ENCODE results near the gene WTIP. TPM values are rescaled to one million over a fixed set of nuclear protein-coding genes. Genes with fewer than 3 reads are reported as not detected.

WTIP gene
- total and polyA plus RNA-seq, 8 donors, result 0.29 to 12.9 (median 5.6) TPM

GRCh38 chr19:34559045-34559444 lies 77.5 kb downstream of the WTIP start:
- Histone ChIP-seq H3K4me3 (no peak overlapping the region), H3K4me1 (no peaks in the 10 kb centered on the region), H3K27ac (no peak overlapping the region), H3K27me3 (peaks cover 0 to 8% (median 5%) of the 10 kb centered on the region in 3 donors), H3K36me3 (no peaks in the 10 kb centered on the region), H3K9me3 (peaks cover 0 to 4% (median 0%) of the 10 kb centered on the region in 4 donors)
- 68 to 79% (median 71%) methylated on average over 11 to 12 of the region's 12 CpGs for WGBS, 5 donors
- TF ChIP-seq EP300 (IDR thresholded peaks at IDR 0.05) (no peak), POLR2AphosphoS5 (IDR thresholded peaks at IDR 0.05) (no peak), POLR2A (IDR thresholded peaks at IDR 0.05) (no peak)
- TF ChIP-seq, protein P1, sequence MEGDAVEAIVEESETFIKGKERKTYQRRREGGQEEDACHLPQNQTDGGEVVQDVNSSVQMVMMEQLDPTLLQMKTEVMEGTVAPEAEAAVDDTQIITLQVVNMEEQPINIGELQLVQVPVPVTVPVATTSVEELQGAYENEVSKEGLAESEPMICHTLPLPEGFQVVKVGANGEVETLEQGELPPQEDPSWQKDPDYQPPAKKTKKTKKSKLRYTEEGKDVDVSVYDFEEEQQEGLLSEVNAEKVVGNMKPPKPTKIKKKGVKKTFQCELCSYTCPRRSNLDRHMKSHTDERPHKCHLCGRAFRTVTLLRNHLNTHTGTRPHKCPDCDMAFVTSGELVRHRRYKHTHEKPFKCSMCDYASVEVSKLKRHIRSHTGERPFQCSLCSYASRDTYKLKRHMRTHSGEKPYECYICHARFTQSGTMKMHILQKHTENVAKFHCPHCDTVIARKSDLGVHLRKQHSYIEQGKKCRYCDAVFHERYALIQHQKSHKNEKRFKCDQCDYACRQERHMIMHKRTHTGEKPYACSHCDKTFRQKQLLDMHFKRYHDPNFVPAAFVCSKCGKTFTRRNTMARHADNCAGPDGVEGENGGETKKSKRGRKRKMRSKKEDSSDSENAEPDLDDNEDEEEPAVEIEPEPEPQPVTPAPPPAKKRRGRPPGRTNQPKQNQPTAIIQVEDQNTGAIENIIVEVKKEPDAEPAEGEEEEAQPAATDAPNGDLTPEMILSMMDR (IDR thresholded peaks at IDR 0.05), result no peak
- DNase-seq, result no peak
- intact Hi-C loops (cut with DNase I; ENCODE audit: low total_unique reads), result no loop called here

- Histone ChIP-seq H3K27ac (no peak overlapping the region), H3K4me3 (no peak overlapping the region), H3K4me1 (no peaks in the 10 kb centered on the region), H3K36me3 (no peaks in the 10 kb centered on the region), H3K9me3 (peaks cover 0 to 4% (median 0%) of the 10 kb centered on the region in 4 donors), H3K27me3 (peaks cover 0 to 7% (median 5%) of the 10 kb centered on the region in 3 donors)
- intact Hi-C loops (cut with DNase I; ENCODE audit: low total_unique reads), result no loop called here
- TF ChIP-seq POLR2AphosphoS5 (IDR thresholded peaks at IDR 0.05) (no peak), POLR2A (IDR thresholded peaks at IDR 0.05) (no peak), EP300 (IDR thresholded peaks at IDR 0.05) (no peak)
- TF ChIP-seq, protein P1 (IDR thresholded peaks at IDR 0.05), result no peak
- WGBS, 5 donors, result 39 to 46% (median 42%) methylated on average over 6 of the region's 6 CpGs
- DNase-seq, result no peak
Measured at GRCh38 chr19:34560229-34560628, 78.7 kb downstream of the WTIP start.

Other genes starting within 250 kb of the WTIP start
- 10 to 100 TPM; 12.9 to 60.7 (median 20.1) TPM for gene GARRE1, start 227.2 kb upstream of the WTIP start, total RNA-seq
- gene GARRE1, start 227.2 kb upstream of the WTIP start, polyA plus RNA-seq, result 1 to 10 TPM; 2.1 to 3.6 (median 3.5) TPM
- 100 to 1,000 TPM in 4 of 5 donors, 10 to 100 TPM in 1; 93.2 to 306 (median 110) TPM for gene GPI, start 116.6 kb upstream of the WTIP start, total RNA-seq
- gene GPI, start 116.6 kb upstream of the WTIP start, polyA plus RNA-seq, result 10 to 100 TPM; 66.1 to 80.9 (median 67.8) TPM
- 10 to 100 TPM in 2 of 5 donors, 1 to 10 TPM in 3; 4.6 to 33.5 (median 9.0) TPM for gene PDCD2L, start 77.4 kb upstream of the WTIP start, total RNA-seq
- gene PDCD2L, start 77.4 kb upstream of the WTIP start, polyA plus RNA-seq, result 10 to 100 TPM in 2 of 3 donors, 1 to 10 TPM in 1; 9.5 to 13.6 (median 11.7) TPM
- 100 to 1,000 TPM in 1 of 5 donors, 10 to 100 TPM in 4; 39.1 to 146 (median 61.6) TPM for gene UBA2, start 53.4 kb upstream of the WTIP start, total RNA-seq
- gene UBA2, start 53.4 kb upstream of the WTIP start, polyA plus RNA-seq, result 10 to 100 TPM; 35.4 to 73.2 (median 51.7) TPM
- gene SCGB2B2, start 195.4 kb downstream of the WTIP start, total RNA-seq, result 1 to 10 TPM in 1 of 5 donors, under 1 TPM in 1, not detected in 3; 0.37 to 1.8 TPM
- gene SCGB2B2, start 195.4 kb downstream of the WTIP start, polyA plus RNA-seq, result under 1 TPM in 1 of 3 donors, not detected in 2; 0.12 TPM
- 10 to 100 TPM; 13.8 to 92.4 (median 21.7) TPM for gene ZNF302, start 195.9 kb downstream of the WTIP start, total RNA-seq
- 10 to 100 TPM; 10.1 to 18.2 (median 15.0) TPM for gene ZNF302, start 195.9 kb downstream of the WTIP start, polyA plus RNA-seq

Data from stomach (tissue), 9 donors.